Astrocyte (in vitro differentiated cells and primary cell): Measurements from ENCODE around the gene GABBR1. TPM values are rescaled to one million over a fixed set of nuclear protein-coding genes. Genes with fewer than 3 reads are reported as not detected.
"Not testable (repeated sequence)": the region's sequence is repeated elsewhere in the genome, so short reads cannot be mapped to it uniquely, and the experiment has no call there.

Source experiments
- DNase-seq: peaks from one replicate; pipeline ENCODE4 v3.0.0-alpha.2; 2010; ENCODE audit warnings: low read depth
- FAIRE-seq: peaks from 2 replicates; lab custom pipeline; 2011; peaks lifted over from hg19 to GRCh38; lab: Jason Lieb, UNC
- H2AFZ ChIP-seq: 2 replicates; pipeline ENCODE4 v1.6.0; 2012; ENCODE audit warnings: low read depth, low read length, inconsistent platforms
- H3K27ac ChIP-seq: 2 replicates; pipeline ENCODE4 v1.5.1; 2011; ENCODE audit warnings: low read depth, low read length, inconsistent platforms
- H3K27me3 ChIP-seq: 2 replicates; pipeline ENCODE4 v1.6.0; 2011; ENCODE audit warnings: low read length, inconsistent platforms; ENCODE audit not compliant: insufficient read depth
- H3K36me3 ChIP-seq: 2 replicates; pipeline ENCODE4 v1.5.1; 2011; ENCODE audit warnings: low read length, inconsistent platforms; ENCODE audit not compliant: insufficient read depth
- H3K4me1 ChIP-seq: 2 replicates; pipeline ENCODE4 v1.5.1; 2011; ENCODE audit warnings: low read length, inconsistent platforms; ENCODE audit not compliant: insufficient read depth
- H3K4me2 ChIP-seq: 2 replicates; pipeline ENCODE4 v1.6.0; 2012; ENCODE audit warnings: low read length, inconsistent platforms
- H3K4me3 ChIP-seq: 2 replicates; pipeline ENCODE4 v1.5.1; 2011; ENCODE audit warnings: low read depth, mild to moderate bottlenecking, low read length, inconsistent platforms; ENCODE audit not compliant: insufficient read depth
- H3K79me2 ChIP-seq: 2 replicates; pipeline ENCODE4 v1.6.0; 2012; ENCODE audit warnings: mild to moderate bottlenecking, low read length, inconsistent platforms; ENCODE audit not compliant: insufficient read depth
- H3K9ac ChIP-seq: 2 replicates; pipeline ENCODE4 v1.6.0; 2012; ENCODE audit warnings: mild to moderate bottlenecking, low read length, inconsistent platforms
- H3K9me3 ChIP-seq: 2 replicates; pipeline ENCODE4 v1.5.1; 2012; ENCODE audit warnings: low read depth, mild to moderate bottlenecking, low read length, inconsistent platforms; ENCODE audit not compliant: insufficient read depth
- H4K20me1 ChIP-seq: 2 replicates; pipeline ENCODE4 v1.6.0; 2012; ENCODE audit warnings: low read length, inconsistent platforms; ENCODE audit not compliant: insufficient read depth
- H3K27ac Mint-ChIP-seq: one replicate; pipeline ENCODE4 v1.8.0; 2021; ENCODE audit warnings: mild to moderate bottlenecking, mixed read lengths; ENCODE audit not compliant: unreplicated experiment
- H3K27me3 Mint-ChIP-seq: one replicate; pipeline ENCODE4 v1.8.0; 2021; ENCODE audit warnings: low read depth, mixed read lengths; ENCODE audit not compliant: unreplicated experiment
- H3K36me3 Mint-ChIP-seq: one replicate; pipeline ENCODE4 v1.8.0; 2021; ENCODE audit warnings: low read depth, mixed read lengths; ENCODE audit not compliant: unreplicated experiment
- H3K4me1 Mint-ChIP-seq: one replicate; pipeline ENCODE4 v1.8.0; 2021; ENCODE audit warnings: low read depth, mixed read lengths; ENCODE audit not compliant: unreplicated experiment
- H3K4me3 Mint-ChIP-seq: one replicate; pipeline ENCODE4 v1.8.0; 2021; ENCODE audit warnings: mild to moderate bottlenecking, moderate library complexity, mixed read lengths; ENCODE audit not compliant: unreplicated experiment
- H3K9me3 Mint-ChIP-seq: one replicate; pipeline ENCODE4 v1.8.0; 2021; ENCODE audit warnings: mild to moderate bottlenecking, mixed read lengths; ENCODE audit not compliant: unreplicated experiment
- CTCF ChIP-seq: IDR thresholded peaks from 2 replicates; pipeline ENCODE4 v1.5.1; 2011; ENCODE audit warnings: low read depth, mild to moderate bottlenecking, inconsistent platforms, low read length, moderate library complexity; ENCODE audit not compliant: insufficient read depth
- EZH2 ChIP-seq: IDR thresholded peaks from 2 replicates; pipeline ENCODE4 v1.6.1; 2012; ENCODE audit warnings: mild to moderate bottlenecking, low read length, inconsistent platforms; ENCODE audit not compliant: insufficient read depth
- total RNA-seq: library from RNA; stranded (reverse); gene quantifications from 2 replicates; pipeline ENCODE4 v1.2.1, GENCODE V29; 2021

Gene GABBR1
- total RNA-seq, 1 donor from 2014 or later, result 66.3 TPM

DNA sequence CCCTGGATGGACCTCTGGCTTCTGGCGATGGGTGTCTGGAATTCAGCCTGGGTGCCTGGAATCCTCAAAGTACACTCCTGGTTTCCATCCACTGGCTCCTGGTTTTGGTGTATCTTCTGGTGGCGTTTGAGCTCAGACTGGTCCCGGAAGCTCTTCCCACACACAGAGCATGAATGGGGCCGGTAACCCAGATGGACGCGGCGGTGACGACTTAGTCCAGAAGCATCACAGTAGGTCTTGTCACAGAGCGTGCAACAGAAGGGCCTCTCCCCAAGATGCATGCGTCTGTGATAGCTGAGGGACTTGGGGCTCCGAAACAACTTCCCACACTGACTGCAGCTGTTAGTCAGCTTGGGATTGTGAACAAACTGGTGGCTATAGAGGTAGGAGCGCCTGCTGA, 40.2 kb upstream of the GABBR1 start:
- peaks cover 15% of the 10 kb centered on the region for H3K4me1 Mint-ChIP-seq
- no peaks in the 10 kb centered on the region for H4K20me1 ChIP-seq
- no peak for FAIRE-seq
- H3K27me3 ChIP-seq, result no peaks in the 10 kb centered on the region
- H3K79me2 ChIP-seq, result no peaks in the 10 kb centered on the region
- H3K9ac ChIP-seq, result no peak overlapping the region
- no peak overlapping the region for H3K27ac ChIP-seq
- H3K4me3 ChIP-seq, result no peak overlapping the region
- H3K4me1 ChIP-seq, result no peaks in the 10 kb centered on the region
- no peak overlapping the region for H2AFZ ChIP-seq
- peaks cover 4% of the 10 kb centered on the region for H3K9me3 Mint-ChIP-seq
- H3K4me2 ChIP-seq, result no peak overlapping the region
- peaks cover 5% of the 10 kb centered on the region for H3K27me3 Mint-ChIP-seq
- TF ChIP-seq EZH2 (no peak), CTCF (no peak)
- H3K9me3 ChIP-seq, result no peaks in the 10 kb centered on the region
- no peaks in the 10 kb centered on the region for H3K36me3 ChIP-seq
- H3K4me3 Mint-ChIP-seq, result no peak overlapping the region
- no peak overlapping the region for H3K27ac Mint-ChIP-seq
- DNase-seq, result no peak
- no peaks in the 10 kb centered on the region for H3K36me3 Mint-ChIP-seq

DNA sequence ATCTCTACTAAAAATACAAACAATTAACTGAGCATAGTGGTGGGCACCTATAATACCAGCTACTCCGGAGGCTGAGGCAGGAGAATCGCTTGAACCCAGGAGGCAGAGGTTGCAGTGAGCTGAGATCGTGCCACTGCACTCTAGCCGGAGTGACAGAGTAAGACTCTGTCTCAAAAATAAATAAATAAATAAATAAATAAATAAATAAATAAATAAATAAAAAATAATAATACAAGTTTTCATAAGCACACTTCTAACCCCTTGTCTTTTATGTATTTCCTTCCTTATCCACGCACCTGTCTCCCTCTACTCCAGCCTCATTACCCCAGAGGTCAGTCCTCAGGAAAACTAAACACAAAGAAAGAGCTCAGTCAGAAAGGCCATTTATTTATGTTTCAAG, 39.1 kb upstream of the GABBR1 start:
- H3K9ac ChIP-seq, H3K27ac Mint-ChIP-seq, H4K20me1 ChIP-seq, H3K79me2 ChIP-seq, H3K9me3 Mint-ChIP-seq, H3K27me3 ChIP-seq, H3K4me2 ChIP-seq, FAIRE-seq, H3K4me3 Mint-ChIP-seq, H3K9me3 ChIP-seq, H2AFZ ChIP-seq, H3K4me3 ChIP-seq, H3K4me1 ChIP-seq, H3K27ac ChIP-seq, H3K36me3 ChIP-seq, H3K36me3 Mint-ChIP-seq, DNase-seq, H3K27me3 Mint-ChIP-seq: not testable (repeated sequence)
- H3K4me1 Mint-ChIP-seq, result peaks cover 16% of the 10 kb centered on the region

- H4K20me1 ChIP-seq, result no peaks in the 10 kb centered on the region
- Mint-ChIP-seq H3K4me3 (no peak overlapping the region), H3K27me3 (peaks cover 5% of the 10 kb centered on the region), H3K27ac (no peak overlapping the region), H3K9me3 (peaks cover 4% of the 10 kb centered on the region), H3K4me1 (peaks cover 10% of the 10 kb centered on the region), H3K36me3 (no peaks in the 10 kb centered on the region)
- no peak overlapping the region for H3K27ac ChIP-seq
- no peaks in the 10 kb centered on the region for H3K79me2 ChIP-seq
- DNase-seq (no peak), FAIRE-seq (no peak)
- H2AFZ ChIP-seq, result no peak overlapping the region
- H3K4me2 ChIP-seq, result no peak overlapping the region
- no peaks in the 10 kb centered on the region for H3K4me1 ChIP-seq
- H3K4me3 ChIP-seq, result no peak overlapping the region
- TF ChIP-seq EZH2 (no peak), CTCF (no peak)
- peaks cover 6% of the 10 kb centered on the region for H3K27me3 ChIP-seq
- no peaks in the 10 kb centered on the region for H3K9me3 ChIP-seq
- no peak overlapping the region for H3K9ac ChIP-seq
- H3K36me3 ChIP-seq, result no peaks in the 10 kb centered on the region
Observed at GRCh38 chr6:29671026-29671425, 38.0 kb upstream of the GABBR1 start.
